Forelimb muscle (tissue), 1 donor: ENCODE measurements around the gene EPHB1. TPM values are rescaled to one million over a fixed set of nuclear protein-coding genes. Genes with fewer than 3 reads are reported as not detected.
"Not testable (repeated sequence)": the region's sequence is repeated elsewhere in the genome, so short reads cannot be mapped to it uniquely, and the experiment has no call there.

Experiments used
- DNase-seq: peaks from one replicate; pipeline ENCODE4 v3.0.0-alpha.2; 2013; ENCODE audit warnings: low read depth
- polyA plus RNA-seq: library from polyadenylated mRNA; unstranded; fragments of 120-200 nt; gene quantifications from one replicate; pipeline ENCODE4 v1.2.1, GENCODE V29; 2013; ENCODE audit not compliant: insufficient read length

EPHB1 gene
- polyA plus RNA-seq, 1 donor = 49.5 TPM

DNA sequence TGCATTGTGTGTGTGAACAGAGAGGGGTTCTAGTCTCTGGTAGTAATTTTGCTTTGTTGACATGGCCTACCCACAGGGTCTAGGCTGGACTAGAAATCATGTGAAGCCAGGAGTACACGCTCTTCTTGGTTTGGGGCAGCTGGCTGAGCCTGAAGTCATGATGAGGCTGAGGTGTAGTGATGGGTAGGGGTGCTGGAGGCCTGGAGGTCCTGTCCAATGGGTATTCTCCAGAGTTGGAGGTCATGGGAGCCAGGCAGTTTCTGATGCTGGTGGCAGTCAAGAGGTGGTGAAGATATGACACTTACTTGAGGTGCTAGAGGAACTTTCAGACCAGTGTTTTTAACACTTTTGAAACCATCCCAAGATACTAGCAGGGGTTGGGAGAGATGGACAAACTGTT, 18.5 kb upstream of the EPHB1 start:
- DNase-seq = no peak

DNA sequence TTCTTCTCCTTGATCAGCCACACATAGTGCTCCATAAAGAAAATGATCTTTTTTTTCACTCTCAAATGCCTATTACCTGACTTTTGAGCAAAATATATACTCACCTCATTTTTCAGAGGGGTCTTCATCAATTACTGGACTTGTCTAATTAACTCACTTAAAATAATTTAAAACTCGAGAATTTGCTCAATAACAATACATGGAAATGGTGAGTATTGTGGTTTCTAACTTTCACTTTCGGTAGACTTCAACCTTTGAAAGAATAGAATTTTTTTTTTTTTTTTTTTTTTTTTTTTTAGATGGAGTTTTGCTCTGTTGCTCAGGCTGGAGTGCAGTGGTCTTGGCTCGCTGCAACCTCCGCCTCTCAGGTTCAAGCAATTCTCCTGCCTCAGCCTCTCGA, 17.7 kb upstream of the EPHB1 start:
- no peak for DNase-seq

DNA sequence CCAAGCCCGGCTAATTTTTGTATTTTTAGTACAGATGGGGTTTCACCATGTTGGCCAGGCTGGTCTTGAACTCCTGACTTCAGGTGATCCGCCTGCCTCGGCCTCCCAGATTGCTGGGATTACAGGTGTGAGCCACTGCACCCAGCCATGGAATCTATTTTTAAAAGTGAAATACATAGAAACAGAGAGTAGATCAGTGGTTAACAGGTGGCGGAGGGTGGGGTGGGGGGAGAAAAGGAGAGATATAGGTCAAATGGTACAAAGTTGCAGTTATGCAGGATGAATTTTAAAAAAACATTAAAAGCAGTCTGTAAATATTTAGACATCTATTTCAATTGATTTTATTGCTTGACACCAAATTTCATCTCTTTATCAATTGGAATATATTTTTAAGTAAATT, 6.8 kb upstream of the EPHB1 start:
- DNase-seq = not testable (repeated sequence)

DNA sequence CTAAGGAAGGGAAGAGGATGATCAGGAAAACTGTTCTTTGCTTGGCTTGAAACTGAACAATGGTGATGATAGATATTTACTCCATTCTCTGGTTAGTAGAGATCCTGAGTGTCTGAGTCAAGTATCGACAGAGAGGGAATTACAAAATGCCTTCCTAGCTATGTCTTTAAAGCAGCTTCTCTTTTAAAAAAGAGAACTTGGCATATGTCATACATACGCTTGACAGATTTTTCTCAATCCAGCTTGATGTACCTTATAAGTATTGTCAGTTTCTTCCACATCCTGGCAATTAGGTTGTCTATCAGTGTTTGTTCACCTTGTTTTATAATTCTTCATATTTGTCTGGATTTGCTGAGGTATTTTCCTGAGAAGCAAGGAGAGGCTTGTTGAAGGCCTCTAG, 5.0 kb upstream of the EPHB1 start:
- no peak for DNase-seq

DNA sequence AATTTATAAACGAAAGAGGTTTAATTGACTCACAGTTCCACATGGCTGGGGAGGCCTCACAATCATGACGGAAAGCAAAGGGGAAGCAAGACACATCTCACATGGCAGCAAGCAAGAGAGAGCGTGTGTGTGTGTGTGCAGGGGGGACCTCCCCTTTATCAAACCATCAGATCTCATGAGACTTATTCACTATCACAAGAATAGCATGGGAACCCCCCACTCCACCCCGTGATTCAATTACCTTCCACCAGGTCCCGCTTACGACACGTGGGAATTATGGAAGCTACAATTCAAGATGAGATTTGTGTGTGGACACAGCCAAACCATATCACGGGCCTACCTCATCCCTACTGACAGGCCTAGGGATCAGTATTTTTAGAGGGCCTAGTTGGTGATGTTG, 3.1 kb upstream of the EPHB1 start:
- DNase-seq = no peak

DNA sequence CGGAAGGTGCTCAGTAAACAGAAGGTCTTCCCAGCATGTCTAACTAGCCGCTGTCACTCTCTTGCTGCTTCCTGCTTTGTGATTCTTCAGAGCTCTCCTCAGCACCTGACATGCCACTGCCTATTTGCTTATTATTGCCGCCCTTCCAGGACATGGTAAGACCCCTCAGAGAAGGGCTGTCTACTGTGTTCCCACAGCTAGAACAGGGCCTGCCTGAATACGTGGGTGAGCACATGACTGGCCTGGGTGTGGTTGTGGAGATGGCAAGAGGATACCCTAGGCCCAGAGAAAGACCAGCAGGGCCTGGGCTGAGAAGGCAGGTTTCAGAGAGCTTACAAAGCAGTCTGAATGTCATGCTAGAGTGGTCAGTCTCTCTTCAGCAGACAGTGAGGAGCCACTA, 2.4 kb upstream of the EPHB1 start:
- DNase-seq = no peak

DNA sequence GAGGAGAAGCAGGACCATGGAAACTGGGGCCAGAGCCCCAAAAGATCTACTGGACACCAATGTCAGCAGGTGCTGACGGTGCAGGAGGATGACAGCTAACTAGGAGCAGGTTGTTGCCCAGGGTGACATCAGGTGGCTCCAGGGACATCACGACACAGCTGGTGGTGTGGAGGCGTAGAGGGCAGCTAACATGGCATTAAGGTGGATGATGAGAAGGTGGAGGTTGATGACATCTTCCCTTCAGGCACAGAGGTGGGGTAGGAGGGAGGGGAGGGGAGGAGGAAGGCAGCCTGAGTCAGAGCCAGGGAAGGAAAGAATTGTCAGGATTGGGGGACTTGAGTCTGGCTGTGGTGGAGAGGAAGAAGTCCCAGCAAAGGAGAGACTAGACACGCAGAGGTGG, 1.5 kb upstream of the EPHB1 start:
- DNase-seq = no peak

DNA sequence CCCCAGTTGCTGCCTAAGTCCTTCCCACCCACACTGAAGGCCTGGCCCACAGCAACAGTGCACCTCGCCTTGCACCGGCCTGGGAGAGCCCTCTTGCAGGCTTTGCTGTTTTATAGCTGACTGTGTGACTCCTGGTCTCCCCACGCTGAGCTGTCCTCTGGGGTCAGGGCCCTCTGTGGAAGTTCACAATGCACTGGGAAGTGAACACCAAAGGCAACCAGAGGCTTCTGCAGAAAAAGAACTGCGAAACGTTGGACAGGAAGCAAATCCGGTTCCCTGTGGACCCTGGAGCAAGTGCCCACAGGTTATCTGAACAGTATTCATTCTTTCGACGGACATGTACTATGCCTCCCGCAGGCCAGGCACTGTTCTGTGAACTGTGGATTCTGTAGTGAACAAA, 737 bp upstream of the EPHB1 start:
- DNase-seq = no peak

DNA sequence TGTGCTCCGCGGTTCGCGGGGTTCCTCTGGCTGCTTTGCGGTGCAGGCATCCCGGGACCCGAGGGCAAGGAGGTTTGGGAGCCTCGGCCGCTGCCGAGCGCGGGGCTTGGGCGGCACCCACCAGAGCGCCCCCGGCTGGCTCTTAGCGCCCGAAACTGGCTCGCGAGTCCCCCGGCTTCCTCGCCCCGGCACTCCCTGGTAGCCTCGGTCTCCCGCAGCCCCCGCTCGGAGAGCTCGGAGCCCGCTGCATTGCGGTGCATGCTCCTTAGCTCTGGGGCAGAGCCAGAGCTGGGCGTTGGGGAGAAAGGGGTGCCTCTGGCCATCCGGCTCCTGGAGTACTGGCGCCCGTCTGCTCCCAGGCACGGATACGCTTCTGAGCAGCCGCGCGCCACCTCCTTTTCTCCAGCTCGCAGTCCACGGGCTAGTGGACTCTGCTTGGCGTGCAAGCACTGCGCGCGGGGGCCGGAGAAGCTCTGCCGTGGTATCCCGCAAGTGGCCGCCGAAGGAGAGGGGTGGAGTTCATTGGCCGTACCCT, 753 bp downstream of the EPHB1 start:
- DNase-seq = no peak

DNA sequence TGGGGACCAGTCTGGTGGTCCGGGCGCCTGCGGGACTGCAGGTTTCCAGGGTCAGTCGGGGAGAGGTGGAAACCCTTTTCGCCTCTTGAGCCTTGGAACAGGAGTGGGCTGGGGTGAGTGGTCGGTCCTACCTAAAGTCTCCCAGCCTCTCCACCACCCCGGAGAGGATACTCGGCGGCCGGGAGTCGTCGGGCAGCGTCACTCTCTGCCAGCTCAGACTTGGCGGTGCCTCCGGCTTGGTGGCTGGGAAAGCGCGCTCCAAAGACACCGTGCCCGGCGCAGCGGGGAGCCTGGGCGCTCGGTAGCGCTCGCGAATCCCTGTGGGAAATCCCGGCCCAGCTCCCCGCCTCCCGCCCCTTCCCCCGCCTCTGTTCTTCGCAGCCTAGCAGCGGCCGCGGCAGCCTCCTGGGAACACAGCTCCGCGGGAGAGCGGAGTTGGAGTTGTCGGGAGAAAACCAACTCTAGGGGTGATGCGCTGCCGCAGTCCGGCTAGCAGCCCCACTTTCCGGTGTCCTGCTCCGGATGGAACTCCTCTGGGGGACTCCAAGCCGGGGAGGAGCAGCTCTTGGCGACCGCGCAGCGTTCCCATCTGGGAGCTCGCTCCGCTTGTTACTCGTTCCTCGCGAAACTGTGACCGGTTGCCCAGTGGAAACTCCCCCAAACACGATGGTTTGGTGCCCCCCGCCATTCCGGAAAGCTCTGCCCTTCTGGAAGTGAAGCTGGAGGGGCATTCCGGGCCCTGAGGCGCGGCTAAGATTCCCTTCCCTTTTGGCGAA, 1.4 kb downstream of the EPHB1 start:
- DNase-seq = no peak

DNA sequence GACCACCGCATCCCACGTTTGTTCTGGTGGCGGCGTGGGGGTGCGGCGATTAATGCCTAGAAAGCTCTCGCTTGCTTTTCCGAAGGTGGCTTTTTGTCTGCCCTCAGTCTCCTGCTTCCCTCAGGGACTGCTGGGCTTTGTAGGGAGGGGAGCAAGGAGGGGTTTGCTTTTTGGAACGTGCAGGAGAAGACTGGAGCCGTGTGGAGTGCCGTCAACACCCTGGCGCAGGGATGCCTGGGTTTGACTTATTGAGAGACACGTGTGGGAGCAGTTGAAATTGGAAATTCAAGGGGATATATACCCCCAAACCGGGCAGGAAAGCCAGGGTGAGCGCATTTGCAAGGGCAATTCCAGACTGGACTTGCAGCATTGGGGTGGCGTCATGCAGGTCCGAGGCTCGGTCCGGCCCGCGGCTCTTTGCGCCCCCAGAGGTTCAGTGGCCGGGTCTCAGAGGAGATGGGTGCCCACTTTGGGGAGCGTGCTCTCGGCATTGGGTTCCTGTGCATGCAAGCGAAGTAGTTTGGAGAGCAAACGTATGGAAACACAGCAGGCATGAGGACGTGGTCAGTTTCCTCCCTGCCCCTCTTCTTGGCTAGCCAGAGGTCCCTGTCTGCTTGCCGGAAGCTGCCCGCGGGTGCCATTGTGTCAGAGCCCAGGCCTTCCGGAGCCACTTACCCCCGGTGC, 2.1 kb downstream of the EPHB1 start:
- DNase-seq = no peak

DNA sequence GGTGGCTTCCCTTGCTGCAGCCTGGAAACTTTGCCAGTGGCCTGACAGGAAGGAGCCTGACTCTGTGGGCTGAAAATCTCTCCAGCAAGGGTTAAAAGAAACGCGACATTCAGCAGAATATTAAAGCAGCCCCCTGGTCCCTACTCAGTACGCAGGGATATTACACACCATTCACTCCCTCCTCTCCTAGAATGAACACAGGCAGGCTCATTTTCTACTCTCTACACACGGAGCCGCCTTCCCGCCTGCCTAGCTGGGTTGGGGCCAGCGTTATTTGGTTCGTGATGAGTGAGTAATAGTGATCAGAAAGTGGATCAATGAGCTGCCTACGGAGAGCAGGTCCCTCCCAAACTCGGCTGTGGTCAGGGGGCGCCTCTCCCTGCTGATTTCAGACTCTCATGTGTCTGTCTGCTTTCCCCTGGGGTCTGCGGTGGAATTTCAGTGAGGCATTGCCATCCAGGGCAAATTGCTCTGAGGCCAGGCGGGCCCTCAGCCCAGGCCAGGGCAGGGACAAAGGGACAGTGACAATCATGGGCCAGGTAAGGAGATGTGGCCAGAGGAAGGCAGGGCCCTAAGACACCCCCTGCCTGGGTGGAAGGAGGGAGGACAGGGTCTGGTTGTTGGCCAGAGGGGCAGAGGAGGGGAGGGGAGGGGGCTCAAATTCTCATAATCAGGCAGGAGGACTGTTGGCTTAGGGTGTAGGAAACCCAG, 2.8 kb downstream of the EPHB1 start:
- DNase-seq = no peak

DNA sequence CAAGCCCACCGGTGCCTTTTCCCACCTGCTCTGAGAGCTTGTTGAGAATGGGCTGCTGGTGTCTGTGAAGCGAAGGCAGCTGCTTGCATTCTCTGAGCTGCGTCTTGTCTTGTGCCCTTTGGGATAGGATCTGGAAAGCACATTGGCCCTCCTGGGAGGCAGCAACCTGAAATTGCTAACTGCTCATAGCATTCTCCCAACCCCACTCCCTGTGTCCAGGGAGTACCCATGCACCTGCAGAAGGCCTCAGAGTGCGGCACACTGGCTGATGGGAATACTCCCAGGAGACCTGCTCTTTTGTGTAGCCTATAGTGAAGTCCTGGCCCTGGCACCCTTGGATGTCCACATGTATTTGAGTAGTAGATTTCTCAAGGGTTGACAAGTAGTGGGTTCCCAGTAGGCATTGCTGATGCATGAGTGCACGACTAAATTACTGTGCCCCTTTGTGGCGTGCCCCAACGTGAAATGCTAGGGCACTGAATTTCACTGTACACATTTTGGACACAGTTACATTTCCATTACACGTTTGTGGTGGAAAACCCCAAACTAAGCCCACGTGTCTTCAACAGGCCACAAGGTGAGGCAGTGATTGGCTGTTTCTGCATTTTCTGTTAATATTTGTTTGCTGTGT, 3.7 kb downstream of the EPHB1 start:
- DNase-seq = no peak

DNA sequence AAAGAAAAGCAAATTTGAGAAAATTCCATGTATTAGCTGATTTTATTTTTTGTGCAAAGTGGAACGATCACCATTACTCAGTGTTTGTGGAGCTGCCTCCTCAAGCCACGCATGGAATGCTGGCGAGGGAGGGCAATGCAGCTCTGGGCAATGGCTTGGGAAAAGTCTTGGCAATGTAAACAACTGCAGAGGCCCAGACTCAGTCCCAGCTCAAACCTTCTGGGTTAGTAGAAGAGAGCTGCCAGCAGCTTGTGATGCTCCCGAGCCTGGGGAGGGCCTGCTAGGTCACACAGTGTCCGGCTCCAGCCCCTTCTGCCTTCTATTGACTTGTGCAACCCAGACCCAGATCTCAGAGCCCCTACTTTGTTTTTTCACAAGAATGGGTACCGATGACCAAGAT, 4.3 kb downstream of the EPHB1 start:
- no peak for DNase-seq

DNA sequence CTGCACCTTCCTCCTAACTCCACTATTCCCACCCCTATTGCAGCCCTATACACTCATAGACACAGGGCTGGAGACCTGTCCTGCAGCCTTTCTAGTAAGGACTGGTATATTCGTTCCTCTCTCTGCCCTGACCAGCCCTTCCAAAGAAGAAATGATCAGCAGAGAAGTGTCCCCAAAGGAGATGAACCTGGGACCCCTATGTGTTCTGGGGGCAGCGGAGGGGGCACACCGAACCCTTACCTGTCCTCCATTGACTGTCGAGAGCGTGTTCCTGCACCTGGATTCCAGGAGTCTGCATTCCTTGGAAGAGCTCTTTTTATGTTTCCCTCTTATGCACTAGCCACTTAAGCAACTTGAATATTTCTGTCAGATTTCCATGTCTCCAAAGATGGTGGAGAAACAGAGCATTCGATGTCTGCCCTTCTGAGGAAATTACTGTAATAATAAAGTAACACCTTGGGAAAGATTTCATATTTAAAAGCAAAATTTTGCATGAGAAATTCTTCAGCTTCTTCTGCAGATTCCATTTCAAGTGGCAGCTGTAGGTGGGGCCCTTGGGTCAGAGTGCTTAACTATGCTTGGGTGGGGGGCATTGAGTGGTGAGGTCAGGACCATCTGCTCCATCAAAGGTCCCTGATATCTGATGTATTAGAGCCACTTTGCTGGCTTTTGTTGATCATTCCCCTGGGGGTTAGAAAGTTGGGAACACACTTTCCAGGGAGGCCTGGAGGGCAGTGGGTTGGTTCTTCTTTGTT, 6.3 kb downstream of the EPHB1 start:
- DNase-seq = no peak

DNA sequence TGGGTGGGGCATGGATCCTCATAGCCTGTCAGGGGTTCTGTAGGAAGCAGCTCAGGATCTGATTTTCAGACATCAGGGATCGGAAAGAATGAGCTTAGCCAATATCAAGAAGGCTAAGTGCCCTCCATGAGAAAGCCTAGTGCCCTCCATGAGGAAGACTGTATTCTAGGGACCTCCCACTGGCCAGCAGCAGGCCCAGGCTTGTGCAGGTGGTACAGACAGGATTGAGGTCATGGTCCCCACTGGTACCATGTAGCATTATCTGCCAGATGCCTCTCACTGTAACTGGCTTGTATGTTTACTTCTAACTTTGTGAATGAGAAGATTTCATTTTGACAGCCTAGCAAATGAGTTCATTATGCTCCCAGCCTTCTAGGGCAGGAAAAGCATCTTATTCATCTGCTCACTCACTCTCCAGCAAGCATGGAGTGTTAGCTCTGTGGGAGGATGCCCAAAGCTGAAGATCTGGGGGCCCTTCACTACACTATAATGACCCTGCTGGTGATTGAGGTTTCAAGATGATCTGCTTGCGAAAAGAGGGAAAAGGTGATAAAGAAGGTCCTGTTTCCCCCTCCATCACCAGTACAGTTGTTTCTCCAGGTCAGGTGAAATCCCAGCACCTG, 7.5 kb downstream of the EPHB1 start:
- no peak for DNase-seq

DNA sequence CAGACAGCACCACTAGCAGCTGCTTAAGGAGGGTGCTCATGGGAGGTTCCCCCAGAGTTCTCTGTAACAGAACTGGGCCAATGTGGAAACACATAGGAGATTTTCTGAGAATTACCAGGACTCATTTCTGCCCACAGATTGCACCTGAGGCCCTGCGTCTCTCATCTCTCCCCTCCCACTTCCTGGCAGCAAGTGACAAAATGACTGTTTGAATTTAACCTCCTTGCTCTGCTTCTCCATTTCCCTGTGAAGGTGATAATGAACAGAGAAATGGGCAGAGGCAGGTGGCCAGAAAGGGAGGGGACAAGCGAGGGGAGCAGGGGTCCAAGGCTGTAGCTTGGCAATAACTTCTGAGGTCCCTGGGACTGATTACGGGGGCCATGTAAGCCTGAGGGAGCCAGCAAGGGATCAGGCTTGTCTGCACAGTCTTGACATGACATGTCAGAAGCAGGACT, 8.0 kb downstream of the EPHB1 start:
- no peak for DNase-seq

DNA sequence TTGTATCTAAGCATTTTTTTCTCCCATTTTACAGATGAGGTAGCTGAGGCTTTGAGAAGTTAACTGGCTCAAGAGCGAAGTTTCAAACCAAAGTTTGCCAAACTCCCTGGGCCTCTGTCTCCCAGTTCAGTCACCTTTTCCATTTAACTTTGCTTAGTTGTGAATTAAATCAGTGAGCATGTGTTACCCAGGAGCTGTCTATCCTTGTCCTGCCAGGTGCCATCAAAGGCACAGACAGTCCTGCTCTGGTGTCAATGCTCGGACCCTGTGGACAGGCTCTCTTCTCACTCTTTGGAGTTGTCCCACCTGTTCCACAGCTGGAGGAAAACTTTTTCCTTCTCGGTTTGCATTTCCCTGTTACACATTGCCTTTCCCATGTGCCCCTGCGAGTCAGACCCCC, 8.6 kb downstream of the EPHB1 start:
- DNase-seq = no peak

DNA sequence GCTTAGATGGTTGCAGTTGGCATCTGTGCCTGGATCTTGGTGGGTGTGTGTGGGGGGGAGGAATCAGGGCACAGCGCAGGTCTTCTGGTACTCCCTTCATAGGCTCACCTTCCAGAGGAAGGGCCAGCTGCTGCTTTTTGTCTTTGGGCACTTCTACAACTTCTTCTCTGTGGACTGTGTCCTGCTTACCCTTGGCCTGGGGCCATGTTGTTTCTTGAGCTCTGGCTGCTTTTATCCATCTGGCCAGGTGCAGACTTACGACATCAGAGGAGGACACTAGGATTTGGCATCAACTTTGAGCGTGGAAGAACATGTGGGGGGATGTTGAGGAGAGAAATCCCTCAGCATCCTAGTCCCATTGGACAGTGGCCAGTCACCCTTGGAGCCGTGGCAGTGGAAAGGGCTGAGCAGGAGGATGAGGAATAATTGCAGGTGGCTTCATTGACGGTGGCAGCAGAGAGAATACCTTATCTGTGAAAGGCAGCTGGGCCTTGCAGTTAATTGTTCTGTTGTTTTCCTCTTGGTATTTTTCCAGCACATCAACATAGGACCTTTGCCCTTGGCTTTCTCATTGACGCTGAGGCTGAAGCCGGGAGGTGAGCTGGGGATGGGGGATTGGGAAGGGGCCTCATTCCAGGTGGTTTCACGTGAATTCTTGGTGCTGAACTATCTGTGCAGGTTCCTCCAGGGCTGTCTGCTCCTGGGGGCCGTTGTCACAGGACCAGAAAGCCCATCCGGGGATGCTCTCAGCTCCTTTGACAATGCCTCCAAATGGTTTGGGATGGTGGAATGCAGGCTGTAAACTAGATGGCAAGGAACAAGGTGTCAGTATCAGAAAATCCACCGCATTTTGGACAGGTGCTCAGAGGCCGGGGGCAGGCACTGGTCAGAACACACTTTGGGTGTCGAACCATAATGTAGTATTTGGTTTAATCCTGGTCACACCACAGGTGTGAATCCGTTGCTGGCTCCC, 9.7 kb downstream of the EPHB1 start:
- DNase-seq = no peak

DNA sequence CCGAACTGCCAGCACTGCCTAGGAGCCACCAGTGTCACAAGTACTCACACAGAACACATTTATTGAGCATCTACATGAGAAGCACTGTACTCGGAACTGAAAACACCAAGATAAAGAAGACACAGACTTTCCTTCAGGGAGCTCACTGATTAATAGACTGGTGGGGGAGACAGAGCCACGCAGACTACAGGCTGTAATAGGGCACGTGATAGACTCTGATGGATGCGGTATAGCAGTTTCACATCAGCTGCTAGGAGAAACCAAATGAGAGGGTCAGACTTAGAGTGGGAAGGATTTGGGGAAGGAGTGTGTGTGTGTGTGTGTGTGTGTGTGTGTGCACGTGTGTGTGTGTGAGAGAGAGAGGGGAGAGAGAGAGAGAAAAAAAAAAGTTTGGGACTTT, 12.1 kb downstream of the EPHB1 start:
- DNase-seq = no peak
